Peyer's patch (tissue), 4 donors: Measurements from ENCODE around the gene HAND1.

Experiments used
- POLR2A ChIP-seq, 2 donors: fragments of 450-650 bp; IDR thresholded peaks; one replicate each; pipeline ENCODE4 v1.5.1; 2017; ENCODE audit warnings: antibody characterized with exemption in 2 of 2, mild to moderate bottlenecking in 2 of 2, moderate library complexity in 2 of 2
- TF ChIP-seq, protein P1 (sequence below), 6 experiments: fragments of 450-650 bp in 4 of 6; fragments of 200-600 bp in 2 of 6; sonication (generic) in 1 of 6; IDR thresholded peaks; one replicate each; pipeline ENCODE4 v1.5.1; 2017 to 2019; ENCODE audit warnings: antibody characterized with exemption in 6 of 6, mild to moderate bottlenecking in 3 of 6, moderate library complexity in 1 of 6

DNA sequence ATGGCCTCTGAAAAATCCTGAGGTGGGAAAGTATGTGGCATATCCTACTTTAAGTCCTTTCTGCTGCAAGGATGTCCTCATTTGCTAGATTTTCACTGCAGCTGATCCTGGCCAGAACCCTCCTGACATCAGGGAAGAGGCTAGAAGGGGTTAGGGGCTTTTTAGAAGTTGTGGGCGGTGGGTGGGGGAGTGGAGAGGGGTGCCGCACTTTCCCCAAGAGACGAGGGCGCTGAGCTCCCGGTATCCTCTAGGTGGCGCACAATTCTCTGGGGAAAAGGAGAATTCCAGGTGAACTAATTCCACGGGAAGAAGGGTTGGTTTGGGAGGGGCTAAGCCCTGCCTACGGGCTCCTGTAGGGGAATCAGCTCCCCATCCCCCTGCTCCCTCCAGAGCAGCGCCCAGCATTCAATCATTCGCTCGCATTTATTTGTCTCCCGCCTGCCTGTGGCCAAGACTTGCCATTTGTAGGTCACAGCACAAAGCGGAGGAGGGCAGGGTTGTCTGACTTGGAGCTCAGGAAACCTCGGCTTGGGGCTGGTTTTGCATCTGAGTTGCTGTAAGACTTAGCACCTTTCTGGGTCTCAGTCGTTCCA is 42.9 kb upstream of the HAND1 start:
- TF ChIP-seq, protein P1, sequence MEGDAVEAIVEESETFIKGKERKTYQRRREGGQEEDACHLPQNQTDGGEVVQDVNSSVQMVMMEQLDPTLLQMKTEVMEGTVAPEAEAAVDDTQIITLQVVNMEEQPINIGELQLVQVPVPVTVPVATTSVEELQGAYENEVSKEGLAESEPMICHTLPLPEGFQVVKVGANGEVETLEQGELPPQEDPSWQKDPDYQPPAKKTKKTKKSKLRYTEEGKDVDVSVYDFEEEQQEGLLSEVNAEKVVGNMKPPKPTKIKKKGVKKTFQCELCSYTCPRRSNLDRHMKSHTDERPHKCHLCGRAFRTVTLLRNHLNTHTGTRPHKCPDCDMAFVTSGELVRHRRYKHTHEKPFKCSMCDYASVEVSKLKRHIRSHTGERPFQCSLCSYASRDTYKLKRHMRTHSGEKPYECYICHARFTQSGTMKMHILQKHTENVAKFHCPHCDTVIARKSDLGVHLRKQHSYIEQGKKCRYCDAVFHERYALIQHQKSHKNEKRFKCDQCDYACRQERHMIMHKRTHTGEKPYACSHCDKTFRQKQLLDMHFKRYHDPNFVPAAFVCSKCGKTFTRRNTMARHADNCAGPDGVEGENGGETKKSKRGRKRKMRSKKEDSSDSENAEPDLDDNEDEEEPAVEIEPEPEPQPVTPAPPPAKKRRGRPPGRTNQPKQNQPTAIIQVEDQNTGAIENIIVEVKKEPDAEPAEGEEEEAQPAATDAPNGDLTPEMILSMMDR (IDR thresholded peaks at IDR 0.05): peak in 5 of 6 experiments; percentile 29 to 54 (median 44)
- no peak for TF ChIP-seq POLR2A (IDR thresholded peaks at IDR 0.05)
